ENCODE results near the gene MYO5A.

DNA sequence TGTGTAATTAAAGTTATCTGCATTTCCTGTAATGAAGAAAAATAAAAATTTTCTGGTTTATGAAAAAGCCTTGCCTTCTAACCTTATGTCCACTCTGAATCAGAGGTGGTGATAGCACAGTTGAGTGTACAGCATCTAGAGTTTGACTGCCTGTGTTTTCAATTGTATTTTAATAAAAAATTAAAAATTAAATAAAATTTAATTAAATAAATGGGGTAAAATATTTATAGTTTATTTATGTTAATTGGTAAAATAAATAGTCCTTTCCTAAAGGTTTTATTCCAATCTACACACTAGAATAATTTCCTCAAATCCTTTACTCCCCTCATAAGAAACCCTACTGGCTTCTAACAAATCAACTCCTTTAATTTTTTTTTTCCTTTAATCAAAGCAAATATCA lies 121.3 kb downstream of the MYO5A start:
- TF ChIP-seq, protein P1, sequence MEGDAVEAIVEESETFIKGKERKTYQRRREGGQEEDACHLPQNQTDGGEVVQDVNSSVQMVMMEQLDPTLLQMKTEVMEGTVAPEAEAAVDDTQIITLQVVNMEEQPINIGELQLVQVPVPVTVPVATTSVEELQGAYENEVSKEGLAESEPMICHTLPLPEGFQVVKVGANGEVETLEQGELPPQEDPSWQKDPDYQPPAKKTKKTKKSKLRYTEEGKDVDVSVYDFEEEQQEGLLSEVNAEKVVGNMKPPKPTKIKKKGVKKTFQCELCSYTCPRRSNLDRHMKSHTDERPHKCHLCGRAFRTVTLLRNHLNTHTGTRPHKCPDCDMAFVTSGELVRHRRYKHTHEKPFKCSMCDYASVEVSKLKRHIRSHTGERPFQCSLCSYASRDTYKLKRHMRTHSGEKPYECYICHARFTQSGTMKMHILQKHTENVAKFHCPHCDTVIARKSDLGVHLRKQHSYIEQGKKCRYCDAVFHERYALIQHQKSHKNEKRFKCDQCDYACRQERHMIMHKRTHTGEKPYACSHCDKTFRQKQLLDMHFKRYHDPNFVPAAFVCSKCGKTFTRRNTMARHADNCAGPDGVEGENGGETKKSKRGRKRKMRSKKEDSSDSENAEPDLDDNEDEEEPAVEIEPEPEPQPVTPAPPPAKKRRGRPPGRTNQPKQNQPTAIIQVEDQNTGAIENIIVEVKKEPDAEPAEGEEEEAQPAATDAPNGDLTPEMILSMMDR (conservative IDR thresholded peaks at IDR 0.05; ENCODE audit: low read length), result no peak
- TF ChIP-seq EZH2phosphoT487 (IDR thresholded peaks at IDR 0.05; ENCODE audit: borderline replicate concordance, low read depth, low read length), result no peak
